Medulla oblongata (tissue), 1 donor: Measurements from ENCODE around the gene HSD17B14.
"Not testable (repeated sequence)": the region's sequence is repeated elsewhere in the genome, so short reads cannot be mapped to it uniquely, and the experiment has no call there.

Source experiments
- DNase-seq: peaks from one replicate; pipeline ENCODE4 v3.0.0-alpha.2; 2015; ENCODE audit errors: extremely low spot score

Gene HSD17B14

GRCh38 chr19:48798937-48799336, 37.4 kb downstream of the HSD17B14 start:
- no peak for DNase-seq

GRCh38 chr19:48797103-48797502, 39.2 kb downstream of the HSD17B14 start:
- DNase-seq: no peak

GRCh38 chr19:48796298-48797083, 39.8 kb downstream of the HSD17B14 start:
- DNase-seq: no peak

- no peak for DNase-seq
These were observed 40.6 kb downstream of the HSD17B14 start for GRCh38 chr19:48795685-48796070.

GRCh38 chr19:48795055-48795684, 41.1 kb downstream of the HSD17B14 start:
- peak; percentile 98 for DNase-seq

- DNase-seq: no peak
These were observed 42.0 kb downstream of the HSD17B14 start for GRCh38 chr19:48794291-48794690.

GRCh38 chr19:48793271-48793670, 43.0 kb downstream of the HSD17B14 start:
- no peak for DNase-seq

- not testable (repeated sequence) for DNase-seq
These were observed 49.0 kb downstream of the HSD17B14 start for GRCh38 chr19:48787331-48787730.

- DNase-seq: not testable (repeated sequence)
These were observed 49.9 kb downstream of the HSD17B14 start for GRCh38 chr19:48786422-48786821.

GRCh38 chr19:48784527-48784926, 51.8 kb downstream of the HSD17B14 start:
- no peak for DNase-seq

GRCh38 chr19:48780631-48781391, 55.5 kb downstream of the HSD17B14 start:
- DNase-seq: peak; percentile 32

- no peak for DNase-seq
These were observed 56.7 kb downstream of the HSD17B14 start for GRCh38 chr19:48779636-48780035.

GRCh38 chr19:48777720-48778119, 58.6 kb downstream of the HSD17B14 start:
- no peak for DNase-seq

- DNase-seq: no peak
These were observed 59.2 kb downstream of the HSD17B14 start for GRCh38 chr19:48777139-48777538.

GRCh38 chr19:48772503-48772953, 63.8 kb downstream of the HSD17B14 start:
- no peak for DNase-seq

- no peak for DNase-seq
These were observed 65.4 kb downstream of the HSD17B14 start for GRCh38 chr19:48770734-48771472.

GRCh38 chr19:48770266-48770665, 66.0 kb downstream of the HSD17B14 start:
- no peak for DNase-seq

- DNase-seq: no peak
These were observed 67.1 kb downstream of the HSD17B14 start for GRCh38 chr19:48768994-48769713.

- DNase-seq: not testable (repeated sequence)
These were observed 68.0 kb downstream of the HSD17B14 start for GRCh38 chr19:48768171-48768753.

- not testable (repeated sequence) for DNase-seq
These were observed 70.5 kb downstream of the HSD17B14 start for GRCh38 chr19:48765816-48766215.
